AG04450 (cell line): ENCODE results near the gene SKP1. TPM values are rescaled to one million over a fixed set of nuclear protein-coding genes. Genes with fewer than 3 reads are reported as not detected.

ENCODE experiments used
- CTCF ChIA-PET: fragments of 300-600, 350-600 bp; formaldehyde crosslinking; extraction: SDS; loops from one replicate; lab custom pipeline; 2022; ENCODE audit warnings: antibody characterized with exemption, inconsistent platforms; lab: Charles Lee
- POLR2A ChIA-PET: fragments of 350-600 bp; formaldehyde crosslinking; extraction: SDS; loops from one replicate; lab custom pipeline; 2021; ENCODE audit warnings: antibody characterized with exemption, inconsistent platforms; lab: Yijun Ruan, JAX
- DNase-seq: peaks from one replicate; pipeline ENCODE4 v3.0.0-alpha.2; 2011; ENCODE audit warnings: low read depth, low spot score
- H3K27ac ChIP-seq: one replicate; pipeline ENCODE4 v1.5.1; 2012; ENCODE audit warnings: low read depth, low read length, control low read depth
- H3K27me3 ChIP-seq: one replicate; pipeline ENCODE4 v1.6.0; 2012; ENCODE audit warnings: low read length; ENCODE audit not compliant: control insufficient read depth, insufficient read depth
- H3K4me3 ChIP-seq: 2 replicates; pipeline ENCODE4 v1.5.1; 2011; ENCODE audit warnings: mild to moderate bottlenecking, low read depth, low read length, control low read depth
- H3K9me3 ChIP-seq: 2 replicates; pipeline ENCODE4 v1.5.1; 2012; ENCODE audit warnings: low read length; ENCODE audit not compliant: control insufficient read depth, insufficient read depth
- CTCF ChIP-seq: IDR thresholded peaks from 2 replicates; pipeline ENCODE4 v1.5.1; 2011; ENCODE audit warnings: low read depth, low read length, control low read depth, inconsistent platforms
- polyA plus RNA-seq: library from polyadenylated mRNA; depleted of rRNA; stranded (reverse); fragments of >200 nt; gene quantifications from 2 replicates; pipeline ENCODE4 v1.2.3, GENCODE V29; 2011

The SKP1 gene
- polyA plus RNA-seq, 1 experiment, result 1,036 TPM

GRCh38 chr5:134189031-134189430, 12.3 kb upstream of the SKP1 start:
- Histone ChIP-seq H3K27ac (no peak overlapping the region), H3K27me3 (no peaks in the 10 kb centered on the region), H3K9me3 (no peaks in the 10 kb centered on the region), H3K4me3 (no peak overlapping the region)
- ChIA-PET POLR2A (interaction anchor here (0.7 to 2.2 kb wide), 3 partner anchors 13 to 581 kb away, joined by 3 to 6 read pairs (median 5); partner anchors contain the start of genes PPP2CA and SKP1), CTCF (interaction anchor here (0.9 to 11.5 kb wide), 3 partner anchors 8 to 398 kb away, joined by 3 to 249 read pairs (median 3); no protein-coding TSS in a partner anchor)
- DNase-seq, result no peak
- TF ChIP-seq CTCF, result no peak

GRCh38 chr5:134188092-134188491, 11.3 kb upstream of the SKP1 start:
- ChIA-PET POLR2A (interaction anchor here (0.9 to 2.2 kb wide), 3 partner anchors 11 to 327 kb away, joined by 3 to 9 read pairs (median 5); partner anchors contain the start of genes PPP2CA and SKP1), CTCF (interaction anchor here (11.5 kb wide), 1 partner anchor 102 kb away, joined by 249 read pairs; no protein-coding TSS in a partner anchor)
- Histone ChIP-seq H3K27ac (no peak overlapping the region), H3K27me3 (no peaks in the 10 kb centered on the region), H3K9me3 (no peaks in the 10 kb centered on the region), H3K4me3 (no peak overlapping the region)
- no peak for DNase-seq
- no peak for TF ChIP-seq CTCF

GRCh38 chr5:134184155-134185135, 7.7 kb upstream of the SKP1 start:
- Histone ChIP-seq H3K4me3 (no peak overlapping the region), H3K27me3 (no peaks in the 10 kb centered on the region), H3K9me3 (no peaks in the 10 kb centered on the region), H3K27ac (no peak overlapping the region)
- TF ChIP-seq CTCF, result peak; percentile 97
- DNase-seq, result no peak
- ChIA-PET CTCF (interaction anchor here (0.6 to 11.5 kb wide), 25 partner anchors 10 to 403 kb away, joined by 3 to 249 read pairs (median 4); partner anchors contain the start of gene PPP2CA), POLR2A (interaction anchor here (1.2 kb wide), 1 partner anchor 8 kb away, joined by 5 read pairs; the partner anchor contains the start of gene SKP1)

GRCh38 chr5:134183481-134183880, 6.7 kb upstream of the SKP1 start:
- TF ChIP-seq CTCF, result no peak
- POLR2A ChIA-PET, result interaction anchor here (1.0 kb wide), 2 partner anchors 61 to 106 kb away, joined by 3 to 4 read pairs; no protein-coding TSS in a partner anchor
- no peak for DNase-seq
- H3K9me3 ChIP-seq, result no peaks in the 10 kb centered on the region
- CTCF ChIA-PET, result interaction anchor here (0.6 to 11.5 kb wide), 25 partner anchors 9 to 363 kb away, joined by 3 to 249 read pairs (median 4); partner anchors contain the start of gene PPP2CA
- no peak overlapping the region for H3K4me3 ChIP-seq
- no peak overlapping the region for H3K27ac ChIP-seq
- no peaks in the 10 kb centered on the region for H3K27me3 ChIP-seq
